CD4-positive, alpha-beta T cell treated with Interleukin-17A for 1 hour (primary cell): ENCODE data around the gene SHANK3.

ENCODE experiments used
- DNase-seq: peaks from one replicate; pipeline ENCODE4 v3.0.0-alpha.2; 2020

SHANK3 gene

GRCh38 chr22:50700387-50701075, 27.9 kb downstream of the SHANK3 start:
- DNase-seq: no peak

- DNase-seq: no peak
These were observed 28.4 kb downstream of the SHANK3 start for GRCh38 chr22:50701076-50701419.

GRCh38 chr22:50701428-50702154, 29.0 kb downstream of the SHANK3 start:
- DNase-seq: no peak

GRCh38 chr22:50702261-50702671, 29.6 kb downstream of the SHANK3 start:
- DNase-seq: peak; percentile 5

GRCh38 chr22:50702821-50703725, 30.4 kb downstream of the SHANK3 start:
- no peak for DNase-seq

- no peak for DNase-seq
These were observed 31.3 kb downstream of the SHANK3 start for GRCh38 chr22:50703726-50704509.

GRCh38 chr22:50704510-50705218, 32.0 kb downstream of the SHANK3 start:
- DNase-seq: no peak

GRCh38 chr22:50705219-50705691, 32.6 kb downstream of the SHANK3 start:
- no peak for DNase-seq

GRCh38 chr22:50705851-50706351, 33.3 kb downstream of the SHANK3 start:
- DNase-seq: no peak

GRCh38 chr22:50706481-50707125, 34.0 kb downstream of the SHANK3 start:
- DNase-seq: no peak

- no peak for DNase-seq
These were observed 35.9 kb downstream of the SHANK3 start for GRCh38 chr22:50708474-50708873.

- DNase-seq: no peak
These were observed 36.4 kb downstream of the SHANK3 start for GRCh38 chr22:50708996-50709395.

GRCh38 chr22:50710221-50710620, 37.6 kb downstream of the SHANK3 start:
- no peak for DNase-seq

GRCh38 chr22:50710886-50711285, 38.3 kb downstream of the SHANK3 start:
- DNase-seq: no peak

GRCh38 chr22:50711446-50712340, 39.1 kb downstream of the SHANK3 start:
- DNase-seq: no peak

- DNase-seq: no peak
These were observed 39.9 kb downstream of the SHANK3 start for GRCh38 chr22:50712341-50713007.

- no peak for DNase-seq
These were observed 40.4 kb downstream of the SHANK3 start for GRCh38 chr22:50713008-50713385.

- no peak for DNase-seq
These were observed 41.0 kb downstream of the SHANK3 start for GRCh38 chr22:50713571-50714056.

GRCh38 chr22:50714150-50714549, 41.5 kb downstream of the SHANK3 start:
- no peak for DNase-seq
